Measurements from ENCODE around the gene HIVEP2. TPM values are rescaled to one million over a fixed set of nuclear protein-coding genes. Genes with fewer than 3 reads are reported as not detected.

Gene HIVEP2
- total and polyA plus RNA-seq, 4 donors, result 3.0 to 23.8 (median 11.2) TPM

DNA sequence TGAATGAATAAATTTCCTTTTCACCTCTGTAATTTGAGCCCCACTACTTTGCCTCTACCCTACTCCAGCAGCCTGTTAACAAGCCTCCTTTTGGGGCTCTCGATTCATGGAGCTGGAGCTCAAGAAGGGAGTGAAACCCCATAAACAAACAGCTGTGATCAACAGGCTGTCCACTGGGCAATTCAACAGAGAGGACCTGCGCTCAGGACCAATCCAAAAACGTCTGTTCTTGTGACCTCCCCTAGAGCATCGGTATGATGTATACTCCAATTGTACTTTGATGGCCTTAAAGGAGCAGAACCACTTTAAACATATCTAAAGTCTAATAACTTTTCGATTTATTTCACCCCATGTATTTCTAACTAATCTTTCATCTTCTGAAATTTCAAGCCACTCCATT is 37.4 kb downstream of the HIVEP2 start:
- Histone ChIP-seq H3K27me3 (ENCODE audit: control insufficient read depth in 3 of 3, insufficient read depth in 3 of 3, low read length in 2 of 3) (no peaks in the 10 kb centered on the region), H3K4me3 (no peak overlapping the region), H3K27ac (ENCODE audit: low read depth in 1 of 2, low read length in 1 of 2) (peak overlapping the region in 1 of 2 donors; percentile 14), H3K9ac (ENCODE audit: insufficient read depth in 1 of 2, low read length in 2 of 2) (no peak overlapping the region), H3K36me3 (ENCODE audit: control insufficient read depth in 4 of 4, insufficient read depth in 4 of 4, low read length in 4 of 4) (peaks cover 0 to 2% (median 0%) of the 10 kb centered on the region in 4 donors), H3K9me3 (ENCODE audit: control insufficient read depth in 4 of 4, insufficient read depth in 3 of 4, low read length in 3 of 4) (no peaks in the 10 kb centered on the region), H3K4me1 (ENCODE audit: control insufficient read depth in 5 of 5, insufficient read depth in 5 of 5, low read length in 5 of 5) (peaks cover 0 to 6% (median 5%) of the 10 kb centered on the region in 5 donors)
- WGBS, 2 donors, result 72 to 86% methylated on average over 5 of the region's 5 CpGs
- no peak for DNase-seq
- TF ChIP-seq, protein P1, sequence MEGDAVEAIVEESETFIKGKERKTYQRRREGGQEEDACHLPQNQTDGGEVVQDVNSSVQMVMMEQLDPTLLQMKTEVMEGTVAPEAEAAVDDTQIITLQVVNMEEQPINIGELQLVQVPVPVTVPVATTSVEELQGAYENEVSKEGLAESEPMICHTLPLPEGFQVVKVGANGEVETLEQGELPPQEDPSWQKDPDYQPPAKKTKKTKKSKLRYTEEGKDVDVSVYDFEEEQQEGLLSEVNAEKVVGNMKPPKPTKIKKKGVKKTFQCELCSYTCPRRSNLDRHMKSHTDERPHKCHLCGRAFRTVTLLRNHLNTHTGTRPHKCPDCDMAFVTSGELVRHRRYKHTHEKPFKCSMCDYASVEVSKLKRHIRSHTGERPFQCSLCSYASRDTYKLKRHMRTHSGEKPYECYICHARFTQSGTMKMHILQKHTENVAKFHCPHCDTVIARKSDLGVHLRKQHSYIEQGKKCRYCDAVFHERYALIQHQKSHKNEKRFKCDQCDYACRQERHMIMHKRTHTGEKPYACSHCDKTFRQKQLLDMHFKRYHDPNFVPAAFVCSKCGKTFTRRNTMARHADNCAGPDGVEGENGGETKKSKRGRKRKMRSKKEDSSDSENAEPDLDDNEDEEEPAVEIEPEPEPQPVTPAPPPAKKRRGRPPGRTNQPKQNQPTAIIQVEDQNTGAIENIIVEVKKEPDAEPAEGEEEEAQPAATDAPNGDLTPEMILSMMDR (IDR thresholded peaks at IDR 0.05; ENCODE audit: control extremely low read depth, extremely low read depth), result no peak
- no peak for ATAC-seq (ENCODE audit: insufficient read depth, low FRiP score)

DNA sequence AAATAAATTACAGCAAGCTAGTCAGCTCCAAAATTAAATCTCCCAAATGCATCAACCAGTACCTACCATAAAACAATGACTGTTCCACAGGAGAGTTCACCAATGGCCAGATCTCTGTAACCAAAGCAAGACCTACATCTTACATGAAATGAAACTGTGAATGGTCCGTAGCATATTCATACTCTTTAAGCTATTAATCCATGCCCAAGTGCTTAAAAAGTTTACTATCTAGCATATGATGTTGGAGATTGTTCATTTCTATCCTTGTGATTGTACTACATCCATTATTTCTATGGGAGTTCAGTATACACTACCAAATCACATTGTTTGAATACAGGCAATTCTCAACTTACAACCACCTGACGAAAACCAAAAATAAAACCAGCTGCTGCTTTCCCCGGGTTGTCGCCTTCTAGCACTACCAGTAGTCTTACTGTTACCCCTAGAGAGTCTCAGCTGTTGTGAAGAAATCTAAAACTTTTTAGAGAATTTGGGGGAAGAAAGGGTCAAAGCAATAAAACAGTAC is 38.0 kb downstream of the HIVEP2 start:
- Histone ChIP-seq H3K27me3 (ENCODE audit: control insufficient read depth in 3 of 3, insufficient read depth in 3 of 3, low read length in 2 of 3) (no peaks in the 10 kb centered on the region), H3K4me3 (no peak overlapping the region), H3K9me3 (ENCODE audit: control insufficient read depth in 4 of 4, insufficient read depth in 3 of 4, low read length in 3 of 4) (no peaks in the 10 kb centered on the region), H3K27ac (ENCODE audit: low read depth in 1 of 2, low read length in 1 of 2) (no peak overlapping the region), H3K36me3 (ENCODE audit: control insufficient read depth in 4 of 4, insufficient read depth in 4 of 4, low read length in 4 of 4) (peaks cover 0 to 2% (median 0%) of the 10 kb centered on the region in 4 donors), H3K4me1 (ENCODE audit: control insufficient read depth in 5 of 5, insufficient read depth in 5 of 5, low read length in 5 of 5) (peaks cover 0 to 8% (median 7%) of the 10 kb centered on the region in 5 donors), H3K9ac (ENCODE audit: insufficient read depth in 1 of 2, low read length in 2 of 2) (no peak overlapping the region)
- WGBS, 2 donors, result 87 to 92% methylated on average over 4 of the region's 4 CpGs
- DNase-seq (no peak), ATAC-seq (ENCODE audit: insufficient read depth, low FRiP score) (no peak)
- TF ChIP-seq, protein P1 (IDR thresholded peaks at IDR 0.05; ENCODE audit: control extremely low read depth, extremely low read depth), result no peak

DNA sequence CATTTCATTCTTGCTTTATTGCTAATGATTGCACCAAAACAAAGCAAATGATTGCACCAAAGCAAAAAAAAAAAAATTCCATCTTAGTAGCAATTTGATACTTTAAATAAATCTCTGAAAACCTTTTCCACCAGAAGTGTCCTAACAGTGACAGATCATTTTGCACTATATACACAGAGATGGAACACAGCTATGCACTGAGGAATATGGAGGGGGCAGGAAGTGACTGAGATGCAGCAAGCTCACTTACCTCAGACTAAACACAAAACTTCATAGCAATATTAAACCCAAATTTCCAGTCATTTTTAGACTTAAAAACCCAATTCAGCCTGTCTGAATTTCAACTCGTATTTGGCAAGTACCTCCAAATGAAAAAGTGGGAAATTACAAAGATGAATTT is 41.2 kb downstream of the HIVEP2 start:
- peaks cover 0 to 2% (median 0%) of the 10 kb centered on the region in 4 donors for H3K36me3 ChIP-seq (ENCODE audit: control insufficient read depth in 4 of 4, insufficient read depth in 4 of 4, low read length in 4 of 4)
- H3K9me3 ChIP-seq (ENCODE audit: control insufficient read depth in 4 of 4, insufficient read depth in 3 of 4, low read length in 3 of 4), result no peaks in the 10 kb centered on the region
- TF ChIP-seq, protein P1 (IDR thresholded peaks at IDR 0.05; ENCODE audit: control extremely low read depth, extremely low read depth), result no peak
- H3K9ac ChIP-seq (ENCODE audit: insufficient read depth in 1 of 2, low read length in 2 of 2), result no peak overlapping the region
- H3K4me3 ChIP-seq, result no peak overlapping the region
- no peaks in the 10 kb centered on the region for H3K27me3 ChIP-seq (ENCODE audit: control insufficient read depth in 3 of 3, insufficient read depth in 3 of 3, low read length in 2 of 3)
- WGBS, 2 donors, result 71 to 75% methylated on average over 1 of the region's 1 CpG
- ATAC-seq (ENCODE audit: insufficient read depth, low FRiP score), result no peak
- H3K4me1 ChIP-seq (ENCODE audit: control insufficient read depth in 5 of 5, insufficient read depth in 5 of 5, low read length in 5 of 5), result peaks cover 0 to 11% (median 8%) of the 10 kb centered on the region in 5 donors
- DNase-seq, result no peak
- H3K27ac ChIP-seq (ENCODE audit: low read depth in 1 of 2, low read length in 1 of 2), result no peak overlapping the region

DNA sequence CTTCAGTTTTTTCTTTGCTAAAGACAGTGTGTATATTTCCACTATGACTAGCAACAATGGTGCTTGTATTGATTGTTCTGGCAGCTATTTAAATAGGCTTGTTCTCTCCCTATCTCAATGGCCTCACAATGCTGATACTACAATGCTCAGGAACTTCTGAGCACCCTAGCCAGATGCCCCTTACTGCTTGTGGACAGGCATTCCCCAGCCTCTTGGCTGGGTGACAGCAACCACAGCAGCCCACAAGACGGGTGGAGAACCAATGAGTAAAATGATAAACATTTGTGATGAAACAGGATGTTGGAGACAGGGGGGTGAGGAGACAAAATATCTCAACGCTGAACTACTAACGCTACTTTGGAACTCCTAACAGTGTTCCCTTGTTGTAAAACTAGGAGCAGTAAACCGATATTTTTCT is 42.3 kb downstream of the HIVEP2 start:
- Histone ChIP-seq H3K27ac (ENCODE audit: low read depth in 1 of 2, low read length in 1 of 2) (peak overlapping the region in 1 of 2 donors; percentile 64), H3K4me3 (no peak overlapping the region), H3K27me3 (ENCODE audit: control insufficient read depth in 3 of 3, insufficient read depth in 3 of 3, low read length in 2 of 3) (no peaks in the 10 kb centered on the region), H3K36me3 (ENCODE audit: control insufficient read depth in 4 of 4, insufficient read depth in 4 of 4, low read length in 4 of 4) (peaks cover 0 to 2% (median 0%) of the 10 kb centered on the region in 4 donors), H3K9ac (ENCODE audit: insufficient read depth in 1 of 2, low read length in 2 of 2) (no peak overlapping the region), H3K4me1 (ENCODE audit: control insufficient read depth in 5 of 5, insufficient read depth in 5 of 5, low read length in 5 of 5) (peaks cover 2 to 11% (median 8%) of the 10 kb centered on the region in 5 donors), H3K9me3 (ENCODE audit: control insufficient read depth in 4 of 4, insufficient read depth in 3 of 4, low read length in 3 of 4) (no peaks in the 10 kb centered on the region)
- WGBS, 2 donors, result 6 to 8% methylated on average over 4 of the region's 4 CpGs
- ATAC-seq (ENCODE audit: insufficient read depth, low FRiP score) (peak; percentile 92), DNase-seq (peak; percentile 57 to 82 (median 70))
- TF ChIP-seq, protein P1 (IDR thresholded peaks at IDR 0.05; ENCODE audit: control extremely low read depth, extremely low read depth), result no peak

All from lung (tissue), 12 donors.